GM18907 (cell line): ENCODE measurements around the gene KIF19.

Source experiments
- ATAC-seq: cut with Tn5 transposase; IDR thresholded peaks from one replicate; pipeline ENCODE4 v1.9.1; 2021; ENCODE audit warnings: mild to moderate bottlenecking, moderate library complexity; ENCODE audit not compliant: unreplicated experiment

KIF19 gene

GRCh38 chr17:74337834-74338500, 11.9 kb downstream of the KIF19 start:
- no peak for ATAC-seq

- no peak for ATAC-seq
These were observed 13.6 kb downstream of the KIF19 start for GRCh38 chr17:74339537-74340195.

DNA sequence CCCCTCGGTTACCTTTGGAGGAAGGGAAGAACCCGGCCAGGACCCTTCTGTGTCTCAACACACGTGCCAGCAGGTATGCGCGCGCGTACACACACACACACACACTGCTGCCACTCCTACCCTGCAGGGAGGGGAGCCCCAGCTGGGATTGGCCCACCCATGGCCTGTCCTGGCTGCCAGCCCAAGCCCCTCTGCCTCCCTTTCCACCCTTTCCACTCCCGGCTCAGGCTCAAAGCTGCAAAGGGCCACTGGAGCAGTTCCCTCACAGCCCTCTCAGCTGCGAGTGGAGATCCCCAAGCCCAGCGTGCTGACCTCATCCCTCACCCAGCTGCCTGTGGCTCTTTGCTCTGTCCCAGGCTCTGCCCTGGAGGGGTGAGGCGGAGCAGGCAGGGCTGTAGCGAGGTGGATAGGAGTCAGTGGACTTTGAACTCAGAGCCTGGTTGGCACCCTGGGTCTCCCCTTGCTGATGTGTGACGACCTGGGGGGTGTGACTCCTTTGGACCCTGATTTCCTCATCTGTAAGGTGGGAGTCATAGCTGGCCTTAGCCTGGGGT, 14.5 kb downstream of the KIF19 start:
- no peak for ATAC-seq

DNA sequence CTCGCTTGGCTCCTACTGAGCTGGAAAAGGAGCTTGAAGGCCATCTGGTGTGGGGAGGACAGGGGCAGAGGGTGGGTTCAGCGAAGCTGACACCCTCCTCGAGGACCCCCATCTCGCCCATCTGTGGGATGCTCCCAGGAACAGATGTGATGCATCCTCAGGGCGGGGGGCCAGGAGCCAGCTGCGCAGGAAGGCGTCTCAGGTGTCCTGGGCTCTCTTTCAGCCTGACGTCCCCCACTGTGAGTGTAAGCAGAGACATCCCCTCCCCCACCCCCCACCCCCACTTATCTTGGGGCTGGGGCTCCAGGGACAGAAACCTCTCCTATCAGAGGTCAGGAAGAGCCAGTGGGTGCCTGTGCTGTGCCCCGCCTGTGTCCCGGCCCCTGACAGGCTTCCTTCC, 16.2 kb downstream of the KIF19 start:
- no peak for ATAC-seq

GRCh38 chr17:74343121-74343520, 17.1 kb downstream of the KIF19 start:
- ATAC-seq: no peak

GRCh38 chr17:74343526-74344284, 17.7 kb downstream of the KIF19 start:
- no peak for ATAC-seq

DNA sequence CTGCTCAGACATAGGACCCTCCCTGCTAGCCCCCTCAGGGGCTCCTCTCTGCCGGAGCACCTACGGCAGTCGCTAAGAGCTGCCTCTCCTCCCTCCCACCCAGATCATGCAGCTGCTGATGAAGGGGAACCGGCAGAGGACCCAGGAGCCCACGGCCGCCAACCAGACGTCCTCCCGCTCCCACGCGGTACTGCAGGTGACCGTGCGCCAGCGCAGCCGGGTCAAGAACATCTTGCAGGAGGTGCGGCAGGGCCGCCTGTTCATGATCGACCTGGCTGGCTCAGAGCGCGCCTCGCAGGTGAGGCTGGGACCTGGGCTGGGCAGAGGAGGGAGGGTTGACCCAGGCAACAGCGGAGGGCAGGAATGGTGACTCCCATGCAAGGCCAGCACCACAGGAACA, 18.6 kb downstream of the KIF19 start:
- no peak for ATAC-seq

GRCh38 chr17:74345433-74346241, 19.6 kb downstream of the KIF19 start:
- ATAC-seq: no peak

- no peak for ATAC-seq
These were observed 21.6 kb downstream of the KIF19 start for GRCh38 chr17:74347646-74348045.

DNA sequence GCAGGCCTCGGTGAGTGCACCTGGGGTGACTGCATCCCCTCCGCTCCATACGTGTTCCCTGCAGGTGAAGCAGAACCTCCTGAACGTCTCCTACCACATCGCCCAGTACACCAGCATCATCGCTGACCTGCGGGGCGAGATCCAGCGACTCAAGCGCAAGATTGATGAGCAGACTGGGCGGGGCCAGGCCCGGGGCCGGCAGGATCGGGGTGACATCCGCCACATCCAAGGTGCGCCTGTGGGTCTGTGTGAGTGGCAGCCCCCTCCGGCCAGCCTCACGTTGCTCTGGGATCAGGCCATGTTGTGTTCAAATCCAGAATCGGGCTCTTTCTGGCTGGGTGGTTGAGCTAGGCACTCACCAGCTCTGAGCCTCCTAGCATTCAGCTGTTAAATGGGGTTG, 23.1 kb downstream of the KIF19 start:
- no peak for ATAC-seq

DNA sequence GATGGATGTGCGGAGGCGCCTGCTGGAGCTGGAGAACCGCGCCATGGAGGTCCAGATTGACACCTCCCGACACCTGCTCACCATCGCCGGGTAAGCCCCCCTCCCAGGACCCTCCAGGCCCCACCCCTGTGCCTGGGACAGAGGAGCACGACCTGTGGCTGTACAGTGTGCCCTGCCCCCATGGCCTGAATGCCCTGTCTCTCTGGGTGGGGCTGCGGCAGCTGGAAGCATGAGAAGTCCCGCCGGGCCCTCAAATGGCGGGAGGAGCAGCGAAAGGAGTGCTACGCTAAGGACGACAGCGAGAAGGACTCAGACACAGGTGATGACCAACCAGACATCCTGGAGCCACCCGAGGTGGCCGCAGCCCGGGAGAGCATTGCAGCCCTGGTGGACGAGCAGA, 24.5 kb downstream of the KIF19 start:
- ATAC-seq: no peak

GRCh38 chr17:74351552-74352210, 25.7 kb downstream of the KIF19 start:
- no peak for ATAC-seq

GRCh38 chr17:74353446-74354060, 27.5 kb downstream of the KIF19 start:
- no peak for ATAC-seq

DNA sequence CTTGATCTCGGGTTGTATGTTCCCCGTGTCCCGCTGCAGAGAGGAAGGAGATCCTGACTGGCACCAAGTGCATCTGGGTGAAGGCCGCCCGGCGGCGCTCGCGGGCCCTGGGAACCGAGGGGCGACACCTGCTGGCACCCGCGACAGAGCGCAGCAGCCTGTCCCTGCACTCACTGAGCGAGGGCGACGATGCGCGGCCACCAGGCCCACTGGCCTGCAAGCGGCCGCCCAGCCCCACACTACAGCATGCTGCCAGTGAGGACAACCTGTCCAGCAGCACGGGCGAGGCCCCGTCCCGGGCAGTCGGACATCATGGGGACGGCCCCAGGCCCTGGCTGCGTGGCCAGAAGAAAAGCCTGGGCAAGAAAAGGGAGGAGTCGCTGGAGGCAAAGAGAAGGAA, 28.1 kb downstream of the KIF19 start:
- ATAC-seq: no peak

DNA sequence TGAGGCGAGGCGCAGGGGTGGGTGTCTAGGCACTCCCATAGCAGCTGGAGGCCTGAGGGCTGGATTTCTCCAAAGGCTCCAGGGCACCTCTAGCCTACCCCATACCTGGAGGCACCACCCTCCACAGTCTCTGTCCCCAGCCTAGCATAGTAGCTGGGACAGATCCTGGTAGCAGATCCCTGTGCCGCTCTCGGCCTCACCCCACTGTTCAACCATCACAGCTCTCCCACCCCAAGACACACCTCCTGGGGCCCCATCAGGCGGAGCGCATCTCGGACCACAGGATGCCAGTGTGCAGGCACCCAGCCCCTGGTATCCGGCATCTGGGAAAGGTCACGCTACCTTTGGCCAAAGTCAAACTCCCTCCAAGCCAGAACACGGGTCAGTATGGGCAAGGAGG, 28.5 kb downstream of the KIF19 start:
- ATAC-seq: no peak

- no peak for ATAC-seq
These were observed 29.0 kb downstream of the KIF19 start for GRCh38 chr17:74355065-74355464.

DNA sequence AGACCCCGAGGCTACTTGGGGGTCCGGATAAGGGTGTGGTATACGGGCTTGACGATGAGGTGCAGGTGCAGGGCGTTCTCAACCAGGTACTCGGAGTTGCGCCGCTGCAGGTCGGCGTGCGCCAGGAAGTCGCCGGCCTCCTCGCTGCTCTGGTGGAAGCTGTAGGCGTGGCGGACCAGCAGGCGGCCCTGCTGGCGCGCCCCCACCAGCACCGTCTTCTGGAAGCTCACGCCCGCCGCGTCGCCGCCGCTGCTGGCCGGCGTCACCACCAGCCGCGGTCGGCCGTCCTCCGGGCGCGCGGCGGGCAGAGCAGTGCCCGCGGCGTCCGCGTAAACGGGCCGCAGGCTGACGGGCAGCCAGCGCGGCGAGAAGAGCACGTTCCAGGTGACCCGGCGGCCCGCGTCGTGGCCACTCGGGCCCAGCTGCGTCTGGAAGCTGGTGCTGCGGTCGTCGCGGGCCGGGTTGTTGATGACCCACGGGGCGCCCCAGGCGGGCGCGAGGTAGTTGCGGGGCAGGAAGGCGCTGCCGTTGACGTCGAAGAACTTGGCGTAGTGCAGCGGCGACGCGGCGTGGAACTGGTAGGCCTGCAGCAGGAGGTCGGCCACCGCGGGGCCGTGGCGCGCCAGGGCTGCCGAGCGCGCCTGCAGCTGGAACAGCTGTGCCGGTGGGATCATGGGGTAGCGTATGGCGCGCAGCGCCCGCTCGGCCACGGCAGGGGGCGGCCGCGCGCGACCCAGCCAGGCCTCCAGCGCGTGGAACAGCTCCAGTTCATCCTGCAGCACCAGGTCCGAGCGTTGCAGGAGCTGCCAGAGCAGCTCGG, 30.8 kb downstream of the KIF19 start:
- ATAC-seq: no peak

DNA sequence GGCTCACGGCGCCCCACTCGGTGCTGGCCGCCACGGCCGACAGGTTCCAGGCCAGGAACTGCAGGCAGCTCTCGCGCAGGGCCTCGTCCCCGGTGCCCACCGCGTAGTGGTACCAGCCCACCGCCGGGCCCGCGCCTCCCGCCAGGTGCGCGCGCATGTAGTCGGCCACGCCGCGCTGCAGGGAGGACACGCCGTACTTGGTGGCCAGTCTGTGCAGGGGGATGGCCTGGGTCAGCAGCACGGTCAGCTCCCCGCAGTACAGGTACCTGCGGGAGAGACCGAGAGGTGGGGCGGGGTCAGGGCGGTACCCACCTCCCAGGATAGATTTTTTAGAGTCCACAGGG, 31.4 kb downstream of the KIF19 start:
- ATAC-seq: no peak

DNA sequence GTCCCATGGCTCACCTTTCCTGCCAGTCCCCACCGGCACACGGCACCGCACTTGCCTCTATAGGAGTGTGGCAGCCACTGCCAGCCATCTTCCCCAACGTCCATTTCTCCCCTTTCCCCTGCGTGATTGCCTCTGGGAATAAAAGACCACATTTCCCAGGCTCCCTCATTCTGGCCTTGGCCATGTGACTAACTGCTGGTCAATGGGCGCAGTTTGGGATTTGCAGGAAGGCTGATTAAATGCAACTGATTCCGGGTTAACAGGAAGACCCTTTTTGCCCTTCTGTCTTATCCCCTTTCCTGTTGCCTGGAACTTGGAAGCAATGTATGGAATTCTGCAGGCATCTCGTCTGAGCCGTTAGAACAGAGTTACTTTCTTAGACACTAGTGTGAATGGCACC, 32.7 kb downstream of the KIF19 start:
- no peak for ATAC-seq
